Right lobe of liver (tissue), 4 donors: Measurements from ENCODE around the gene YDJC.

Source experiments
- POLR2A ChIP-seq: fragments of 450-650 bp; IDR thresholded peaks from one replicate; pipeline ENCODE4 v1.6.1; 2017; ENCODE audit warnings: antibody characterized with exemption, mild to moderate bottlenecking
- TF ChIP-seq, protein P1 (sequence below), 4 donors: fragments of 200-600 bp in 3 of 4; fragments of 450-650 bp in 1 of 4; IDR thresholded peaks; one replicate each; pipeline versions ENCODE4 v1.5.1 to v1.8.0; 2016 to 2022; ENCODE audit warnings: antibody characterized with exemption in 4 of 4, mild to moderate bottlenecking in 2 of 4
- donor health status: DM: no; HTN: no; CAD: no.
- donor health status: DM: no; HTN: no; CAD: no.
- donor health status: DM: no; HTN: yes; CAD: no.

DNA sequence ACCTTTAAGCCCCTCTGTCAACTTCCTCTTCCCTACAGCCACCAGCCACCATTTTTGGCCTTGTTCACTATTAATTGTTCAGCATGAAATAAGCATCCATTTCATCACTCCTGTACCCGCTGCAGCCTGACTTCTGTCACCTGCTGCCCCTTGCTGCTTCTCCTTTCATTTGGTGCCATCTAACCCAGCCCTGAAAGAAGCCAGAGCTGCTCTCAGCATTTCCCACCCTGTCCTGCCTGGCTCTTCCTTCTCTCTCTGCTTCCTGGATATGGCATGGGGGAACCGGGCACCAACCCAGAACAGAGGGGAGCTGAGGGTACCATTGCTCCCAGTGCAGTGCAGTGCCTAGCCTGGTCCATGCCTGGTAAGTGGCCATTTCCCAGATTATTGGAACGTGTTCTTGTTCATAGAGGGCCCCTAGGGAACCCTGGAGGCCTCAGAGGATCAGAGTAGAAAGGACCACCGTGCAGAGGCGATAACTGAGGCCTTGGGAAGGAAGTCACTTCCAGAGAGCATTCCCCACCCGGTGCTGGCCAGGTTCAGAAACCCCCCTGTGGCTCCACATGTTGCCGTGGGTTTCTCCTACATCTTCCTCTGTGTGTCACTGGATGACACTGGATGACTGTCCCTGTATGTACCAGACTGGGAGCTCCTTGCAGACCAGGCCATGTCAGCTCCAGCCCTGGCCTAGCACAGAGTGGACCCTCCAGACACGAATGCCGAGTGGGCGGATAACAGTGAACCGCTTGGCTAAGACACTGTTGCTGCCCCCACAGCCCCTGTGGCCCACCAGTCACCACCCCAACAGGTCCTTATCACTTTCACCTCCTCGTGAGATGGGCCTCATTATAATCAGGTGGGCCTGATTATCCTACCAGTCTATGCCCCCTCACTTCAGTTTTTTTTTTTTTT lies 4.7 kb downstream of the YDJC start:
- TF ChIP-seq, protein P1, sequence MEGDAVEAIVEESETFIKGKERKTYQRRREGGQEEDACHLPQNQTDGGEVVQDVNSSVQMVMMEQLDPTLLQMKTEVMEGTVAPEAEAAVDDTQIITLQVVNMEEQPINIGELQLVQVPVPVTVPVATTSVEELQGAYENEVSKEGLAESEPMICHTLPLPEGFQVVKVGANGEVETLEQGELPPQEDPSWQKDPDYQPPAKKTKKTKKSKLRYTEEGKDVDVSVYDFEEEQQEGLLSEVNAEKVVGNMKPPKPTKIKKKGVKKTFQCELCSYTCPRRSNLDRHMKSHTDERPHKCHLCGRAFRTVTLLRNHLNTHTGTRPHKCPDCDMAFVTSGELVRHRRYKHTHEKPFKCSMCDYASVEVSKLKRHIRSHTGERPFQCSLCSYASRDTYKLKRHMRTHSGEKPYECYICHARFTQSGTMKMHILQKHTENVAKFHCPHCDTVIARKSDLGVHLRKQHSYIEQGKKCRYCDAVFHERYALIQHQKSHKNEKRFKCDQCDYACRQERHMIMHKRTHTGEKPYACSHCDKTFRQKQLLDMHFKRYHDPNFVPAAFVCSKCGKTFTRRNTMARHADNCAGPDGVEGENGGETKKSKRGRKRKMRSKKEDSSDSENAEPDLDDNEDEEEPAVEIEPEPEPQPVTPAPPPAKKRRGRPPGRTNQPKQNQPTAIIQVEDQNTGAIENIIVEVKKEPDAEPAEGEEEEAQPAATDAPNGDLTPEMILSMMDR (IDR thresholded peaks at IDR 0.05) = no peak
- no peak for TF ChIP-seq POLR2A
